Suppressor macrophage treated with lipopolysaccharide for 1 hour (primary cell): Measurements from ENCODE around the gene SEPTIN10.
"Not testable (repeated sequence)": the region's sequence is repeated elsewhere in the genome, so short reads cannot be mapped to it uniquely, and the experiment has no call there.

Source experiments
- DNase-seq, 3 donors: peaks; one replicate each; pipeline ENCODE4 v3.0.0-alpha.2; 2020 to 2022

SEPTIN10 gene

GRCh38 chr2:109633284-109633961, 19.7 kb upstream of the SEPTIN10 start:
- no peak for DNase-seq

GRCh38 chr2:109632158-109632789, 18.5 kb upstream of the SEPTIN10 start:
- no peak for DNase-seq

- DNase-seq: no peak
Measured at GRCh38 chr2:109631741-109632140, 18.0 kb upstream of the SEPTIN10 start.

- DNase-seq: no peak
Measured at GRCh38 chr2:109630441-109631430, 17.0 kb upstream of the SEPTIN10 start.

- peak in 1 of 3 donors; percentile 19 for DNase-seq
Measured at GRCh38 chr2:109629867-109630266, 16.1 kb upstream of the SEPTIN10 start.

GRCh38 chr2:109628321-109628720, 14.6 kb upstream of the SEPTIN10 start:
- not testable (repeated sequence) for DNase-seq

- DNase-seq: no peak
Measured at GRCh38 chr2:109624339-109624738, 10.6 kb upstream of the SEPTIN10 start.

- DNase-seq: no peak
Measured at GRCh38 chr2:109623923-109624322, 10.2 kb upstream of the SEPTIN10 start.

GRCh38 chr2:109623297-109623696, 9.5 kb upstream of the SEPTIN10 start:
- no peak for DNase-seq

GRCh38 chr2:109619032-109619615, 5.4 kb upstream of the SEPTIN10 start:
- no peak for DNase-seq

GRCh38 chr2:109616184-109616583, 2.4 kb upstream of the SEPTIN10 start:
- no peak for DNase-seq

- DNase-seq: no peak
Measured at GRCh38 chr2:109615637-109616144, 1.9 kb upstream of the SEPTIN10 start.

- DNase-seq: peak in 2 of 3 donors; percentile 31 to 35
Measured at GRCh38 chr2:109614715-109615636, 1.2 kb upstream of the SEPTIN10 start.

GRCh38 chr2:109613081-109613921, 465 bp downstream of the SEPTIN10 start:
- peak; percentile 53 to 85 (median 69) for DNase-seq

GRCh38 chr2:109611467-109612095, 2.2 kb downstream of the SEPTIN10 start:
- peak in 1 of 3 donors; percentile 20 for DNase-seq

- DNase-seq: peak in 2 of 3 donors; percentile 15 to 29
Measured at GRCh38 chr2:109609352-109610024, 4.3 kb downstream of the SEPTIN10 start.

GRCh38 chr2:109607766-109608165, 6.0 kb downstream of the SEPTIN10 start:
- DNase-seq: no peak

GRCh38 chr2:109604597-109604996, 9.2 kb downstream of the SEPTIN10 start:
- peak; percentile 26 to 37 (median 31) for DNase-seq

GRCh38 chr2:109602617-109603188, 11.1 kb downstream of the SEPTIN10 start:
- DNase-seq: no peak
